GM12878 (cell line): ENCODE measurements around the gene SLC2A2. TPM values are rescaled to one million over a fixed set of nuclear protein-coding genes. Genes with fewer than 3 reads are reported as not detected.

ENCODE experiments used
- ATAC-seq: fragments of 200-7000 bp; cut with Tn5 transposase; 3 replicates; pipeline ENCODE4 v1.9.1; 2020; ENCODE audit warnings: mild to moderate bottlenecking, moderate library complexity
- BruUV-seq: library from RNA; stranded (reverse); fragments of 400-500 nt; replicated peaks from 2 replicates; lab custom pipeline; 2021; lab: Mats Ljungman, UMichigan
- CTCF ChIA-PET: fragments of 300-600 bp; sonication (Branson Sonifier 250); formaldehyde crosslinking; extraction: SDS; loops from one replicate; lab custom pipeline; 2021; ENCODE audit warnings: inconsistent platforms; lab: Yijun Ruan, JAX
- POLR2A ChIA-PET: fragments of 350-600 bp; formaldehyde crosslinking; extraction: SDS; loops from one replicate; lab custom pipeline; 2021; ENCODE audit warnings: inconsistent platforms; lab: Charles Lee
- RAD21 ChIA-PET: fragments of 300-600 bp; sonication (Branson Sonifier 250); formaldehyde crosslinking; loops from one replicate; lab custom pipeline; 2023; ENCODE audit warnings: antibody characterized with exemption; ENCODE audit not compliant: unreplicated experiment; lab: Charles Lee
- SMC1A ChIA-PET: fragments of 300-600 bp; sonication (Branson Sonifier 250); formaldehyde crosslinking; loops from one replicate; lab custom pipeline; 2023; ENCODE audit not compliant: unreplicated experiment, uncharacterized antibody; lab: Charles Lee
- DNase-seq: peaks from one replicate; pipeline ENCODE4 v3.0.0-alpha.2; 2011; ENCODE audit warnings: low read depth, low spot score
- FAIRE-seq: peaks from 3 replicates; lab custom pipeline; 2011; peaks lifted over from hg19 to GRCh38; lab: Jason Lieb, UNC
- H2AFZ ChIP-seq: 2 replicates; pipeline ENCODE4 v1.6.0; 2011; ENCODE audit warnings: low read depth, low read length, control low read depth; ENCODE audit not compliant: control insufficient read depth
- H3K27ac ChIP-seq: 2 replicates; pipeline ENCODE4 v1.5.1; 2011; ENCODE audit warnings: control low read depth; ENCODE audit not compliant: control insufficient read depth, insufficient read depth
- H3K27me3 ChIP-seq, 2 experiments: replicated peaks in 1 of 2; 2 replicates each; pipeline versions ENCODE4 v1.6.0 to v1.6.1; 2011; ENCODE audit warnings: low read length in 1 of 2; ENCODE audit not compliant: control insufficient read depth in 2 of 2, insufficient read depth in 2 of 2
- H3K36me3 ChIP-seq, 2 experiments: 2 replicates each; pipeline ENCODE4 v1.5.1; 2011; ENCODE audit warnings: low read length in 1 of 2; ENCODE audit not compliant: control insufficient read depth in 2 of 2, insufficient read depth in 2 of 2
- H3K4me1 ChIP-seq: 2 replicates; pipeline ENCODE4 v1.6.1; 2011; ENCODE audit warnings: mild to moderate bottlenecking, low read length, moderate library complexity, mixed read lengths; ENCODE audit not compliant: control insufficient read depth, insufficient read depth
- H3K4me2 ChIP-seq: 2 replicates; pipeline ENCODE4 v1.6.0; 2011; ENCODE audit warnings: control low read depth; ENCODE audit not compliant: control insufficient read depth, insufficient read depth
- H3K4me3 ChIP-seq: fragments of 200-600 bp; sonication (generic); 2 replicates; pipeline ENCODE4 v1.5.1; 2016
- H3K79me2 ChIP-seq: 2 replicates; pipeline ENCODE4 v1.6.0; 2011; ENCODE audit warnings: low read length; ENCODE audit not compliant: control insufficient read depth, insufficient read depth
- H3K9ac ChIP-seq: 2 replicates; pipeline ENCODE4 v1.8.0; 2011; ENCODE audit warnings: low read length, control low read depth, mixed read lengths; ENCODE audit not compliant: control insufficient read depth, insufficient read depth
- H3K9me3 ChIP-seq: replicated peaks from 3 replicates; pipeline ENCODE4 v1.5.1; 2011; ENCODE audit warnings: mild to moderate bottlenecking, low read length; ENCODE audit not compliant: control insufficient read depth, insufficient read depth
- H4K20me1 ChIP-seq: 2 replicates; pipeline ENCODE4 v1.6.0; 2011; ENCODE audit not compliant: control insufficient read depth, insufficient read depth
- BACH1 ChIP-seq: fragments of 450-650 bp; IDR thresholded peaks from 2 replicates; pipeline ENCODE4 v1.6.1; 2017; ENCODE audit warnings: mild to moderate bottlenecking, borderline replicate concordance
- BHLHE40 ChIP-seq, 2 experiments: fragments of 450-650 bp in 1 of 2; IDR thresholded peaks; 2 replicates each; pipeline ENCODE4 v1.6.1; 2011 to 2017; ENCODE audit warnings: low read depth in 2 of 2, borderline replicate concordance in 1 of 2, improper control_type of control experiment in 1 of 2, low read length in 1 of 2, mild to moderate bottlenecking in 1 of 2
- CREB1 ChIP-seq: IDR thresholded peaks from 2 replicates; pipeline ENCODE4 v1.6.1; 2012; ENCODE audit warnings: low read depth, mild to moderate bottlenecking, inconsistent platforms
- DPF2 ChIP-seq: fragments of 450-650 bp; IDR thresholded peaks from 2 replicates; pipeline ENCODE4 v1.6.1; 2017; ENCODE audit warnings: mild to moderate bottlenecking
- HCFC1 ChIP-seq: fragments of 150-350 bp; IDR thresholded peaks from 2 replicates; pipeline ENCODE4 v1.6.1; 2014; ENCODE audit warnings: low read length
- HDAC2 ChIP-seq: fragments of 200-600 bp; sonication (generic); IDR thresholded peaks from 2 replicates; pipeline ENCODE4 v1.6.1; 2017
- JUNB ChIP-seq: IDR thresholded peaks from 2 replicates; pipeline ENCODE4 v1.6.1; 2016; ENCODE audit warnings: antibody characterized with exemption, mild to moderate bottlenecking
- JUND ChIP-seq: IDR thresholded peaks from 2 replicates; pipeline ENCODE4 v1.6.1; 2012; ENCODE audit warnings: low read depth, mild to moderate bottlenecking, low read length, improper control_type of control experiment, moderate library complexity
- KAT2A ChIP-seq: conservative IDR thresholded peaks from 2 replicates; pipeline ENCODE4 v1.6.1; 2011; ENCODE audit warnings: low read depth, low read length; ENCODE audit not compliant: control insufficient read depth
- POLR2AphosphoS2 ChIP-seq: IDR thresholded peaks from 2 replicates; pipeline ENCODE4 v1.6.1; 2011; ENCODE audit warnings: low read depth, mild to moderate bottlenecking, low read length, improper control_type of control experiment, moderate library complexity
- RB1 ChIP-seq: fragments of 450-650 bp; formaldehyde crosslinking; IDR thresholded peaks from 2 replicates; pipeline ENCODE4 v1.6.1; 2017; ENCODE audit warnings: mild to moderate bottlenecking, borderline replicate concordance
- RFX5 ChIP-seq: IDR thresholded peaks from 2 replicates; pipeline ENCODE4 v1.6.1; 2011; ENCODE audit warnings: low read depth, low read length, improper control_type of control experiment
- SMAD1 ChIP-seq: fragments of 450-650 bp; IDR thresholded peaks from 2 replicates; pipeline ENCODE4 v1.6.1; 2018; ENCODE audit warnings: mild to moderate bottlenecking, low read depth; ENCODE audit not compliant: partially characterized antibody
- STAT1 ChIP-seq: fragments of 450-650 bp; conservative IDR thresholded peaks from 2 replicates; pipeline ENCODE4 v1.6.1; 2014; ENCODE audit warnings: antibody characterized with exemption, mild to moderate bottlenecking
- TCF12 ChIP-seq: IDR thresholded peaks from 2 replicates; pipeline ENCODE4 v1.6.1; 2011; ENCODE audit warnings: low read depth, mild to moderate bottlenecking, low read length
- ZSCAN29 ChIP-seq: fragments of 450-650 bp; IDR thresholded peaks from 2 replicates; pipeline ENCODE4 v1.6.1; 2017; ENCODE audit warnings: mild to moderate bottlenecking, moderate library complexity
- WGBS: methylation state at CpG from one replicate; pipeline ENCODE4 v1.1.6; 2016; ENCODE audit warnings: low lambda C conversion rate; ENCODE audit not compliant: insufficient replicate concordance, insufficient coverage; ENCODE audit errors: missing lambda C conversion rate; 5-methylcytosine and 5-hydroxymethylcytosine counted together
- in situ Hi-C: fragments of 300-500 bp; cut with MboI; formaldehyde crosslinking; loops from 9 replicates; pipeline ENCODE4 v1.14.3; 2018; ENCODE audit warnings: mixed read lengths
- intact Hi-C: fragments of 100-400 bp; cut with micrococcal nuclease; formaldehyde crosslinking; loops from one replicate; pipeline ENCODE4 v1.14.2; 2022; ENCODE audit not compliant: unreplicated experiment
- polyA plus RNA-seq, 11 experiments: library from polyadenylated mRNA; depleted of rRNA in 4 of 11; unstranded in 6 of 11; stranded (reverse) in 5 of 11; fragments of >200 nt; fragmentation: Nextera tagmentation in 4 of 11; fragmentation: Illumina TruSeq in 1 of 11; extraction: Ambion mirVana in 4 of 11; extraction: Trizol in 1 of 11; gene quantifications; 1 replicate in 1 of 11; 2 replicates in 10 of 11; pipeline versions ENCODE4 v1.2.1 to v1.2.3, GENCODE V29; 2011 to 2016; ENCODE audit warnings: inconsistent platforms in 2 of 11, missing spikeins in 2 of 11, low read depth in 1 of 11
- total RNA-seq, 4 experiments: library from RNA; depleted of rRNA in 3 of 4; stranded (reverse); fragments of >200 nt in 3 of 4; fragmentation: Illumina TruSeq in 1 of 4; extraction: Trizol in 1 of 4; gene quantifications; 2 replicates each; pipeline versions ENCODE4 v1.2.1 to v1.2.3, GENCODE V29; 2013 to 2021
- TF ChIP-seq, protein P1 (sequence below): IDR thresholded peaks from 2 replicates; pipeline ENCODE4 v1.6.1; 2011; ENCODE audit warnings: mild to moderate bottlenecking, low read depth, low read length, moderate library complexity; ENCODE audit not compliant: insufficient replicate concordance
- TF ChIP-seq, protein P2 (sequence below): fragments of 450-650 bp; IDR thresholded peaks from 2 replicates; pipeline ENCODE4 v1.6.1; 2018; ENCODE audit warnings: borderline replicate concordance, mild to moderate bottlenecking; ENCODE audit not compliant: partially characterized antibody

SLC2A2 gene
- total and polyA plus RNA-seq, 10 of the 15 experiments (the other 5 are each of a cell fraction or from before 2014, with no cell fraction given): 0.04 to 0.10 (median 0.04) TPM; not detected in 7

DNA sequence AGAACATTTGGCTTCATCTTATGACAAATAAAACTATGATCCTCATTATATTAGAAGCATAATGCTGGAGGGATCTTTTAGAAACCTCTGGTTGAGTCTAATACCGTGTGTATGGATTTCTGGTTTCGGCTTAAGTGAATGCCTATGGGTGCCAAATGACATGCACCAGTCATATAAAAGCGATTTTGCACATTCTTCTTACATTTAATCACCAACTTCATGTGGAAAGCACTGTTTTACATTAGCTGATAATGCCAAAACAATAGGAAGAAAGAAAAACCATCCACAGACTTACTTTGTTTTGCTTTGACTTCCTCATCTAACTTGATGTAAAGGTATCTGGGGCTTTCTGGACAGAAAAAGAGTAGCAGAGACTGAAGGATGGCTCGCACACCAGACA is 20.9 kb downstream of the SLC2A2 start:
- H3K27me3 ChIP-seq: no peaks in the 10 kb centered on the region
- ATAC-seq (no peak), DNase-seq (no peak), FAIRE-seq (peak; percentile 47)
- no peaks in the 10 kb centered on the region for H3K9me3 ChIP-seq
- H3K4me2 ChIP-seq: no peak overlapping the region
- H3K27ac ChIP-seq: no peak overlapping the region
- no peak overlapping the region for H3K9ac ChIP-seq
- no peaks in the 10 kb centered on the region for H3K36me3 ChIP-seq
- no peaks in the 10 kb centered on the region for H4K20me1 ChIP-seq
- H3K4me3 ChIP-seq: no peak overlapping the region
- no peak for TF ChIP-seq RFX5
- TF ChIP-seq TCF12: no peak
- no peak for TF ChIP-seq HCFC1
- TF ChIP-seq RB1: no peak
- TF ChIP-seq, protein P1, sequence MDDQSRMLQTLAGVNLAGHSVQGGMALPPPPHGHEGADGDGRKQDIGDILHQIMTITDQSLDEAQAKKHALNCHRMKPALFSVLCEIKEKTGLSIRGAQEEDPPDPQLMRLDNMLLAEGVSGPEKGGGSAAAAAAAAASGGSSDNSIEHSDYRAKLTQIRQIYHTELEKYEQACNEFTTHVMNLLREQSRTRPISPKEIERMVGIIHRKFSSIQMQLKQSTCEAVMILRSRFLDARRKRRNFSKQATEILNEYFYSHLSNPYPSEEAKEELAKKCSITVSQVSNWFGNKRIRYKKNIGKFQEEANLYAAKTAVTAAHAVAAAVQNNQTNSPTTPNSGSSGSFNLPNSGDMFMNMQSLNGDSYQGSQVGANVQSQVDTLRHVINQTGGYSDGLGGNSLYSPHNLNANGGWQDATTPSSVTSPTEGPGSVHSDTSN: no peak
- TF ChIP-seq CREB1: no peak
- TF ChIP-seq SMAD1: no peak
- no peak for TF ChIP-seq BACH1
- no peak for TF ChIP-seq DPF2
- no peak for TF ChIP-seq STAT1
- TF ChIP-seq KAT2A: no peak
- TF ChIP-seq JUNB: no peak
- no peak for TF ChIP-seq BHLHE40 (IDR thresholded peaks at IDR 0.05; ENCODE audit: borderline replicate concordance in 1 of 2, low read depth in 2 of 2, low read length in 1 of 2)
- TF ChIP-seq, protein P2, sequence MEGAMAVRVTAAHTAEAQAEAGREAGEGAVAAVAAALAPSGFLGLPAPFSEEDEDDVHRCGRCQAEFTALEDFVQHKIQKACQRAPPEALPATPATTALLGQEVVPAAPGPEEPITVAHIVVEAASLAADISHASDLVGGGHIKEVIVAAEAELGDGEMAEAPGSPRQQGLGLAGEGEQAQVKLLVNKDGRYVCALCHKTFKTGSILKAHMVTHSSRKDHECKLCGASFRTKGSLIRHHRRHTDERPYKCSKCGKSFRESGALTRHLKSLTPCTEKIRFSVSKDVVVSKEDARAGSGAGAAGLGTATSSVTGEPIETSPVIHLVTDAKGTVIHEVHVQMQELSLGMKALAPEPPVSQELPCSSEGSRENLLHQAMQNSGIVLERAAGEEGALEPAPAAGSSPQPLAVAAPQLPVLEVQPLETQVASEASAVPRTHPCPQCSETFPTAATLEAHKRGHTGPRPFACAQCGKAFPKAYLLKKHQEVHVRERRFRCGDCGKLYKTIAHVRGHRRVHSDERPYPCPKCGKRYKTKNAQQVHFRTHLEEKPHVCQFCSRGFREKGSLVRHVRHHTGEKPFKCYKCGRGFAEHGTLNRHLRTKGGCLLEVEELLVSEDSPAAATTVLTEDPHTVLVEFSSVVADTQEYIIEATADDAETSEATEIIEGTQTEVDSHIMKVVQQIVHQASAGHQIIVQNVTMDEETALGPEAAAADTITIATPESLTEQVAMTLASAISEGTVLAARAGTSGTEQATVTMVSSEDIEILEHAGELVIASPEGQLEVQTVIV: no peak
- no peak for TF ChIP-seq ZSCAN29
- no peak for TF ChIP-seq JUND
- no peak for TF ChIP-seq HDAC2
- TF ChIP-seq POLR2AphosphoS2: no peak
- SMC1A ChIA-PET: interaction anchor here (0.6 to 2.5 kb wide), 3 partner anchors 9 to 1074 kb away, joined by 4 to 8 read pairs (median 4); no protein-coding TSS in a partner anchor
- POLR2A ChIA-PET: no interaction called here
- in situ Hi-C loops (no loop called here), intact Hi-C loops (no loop called here)
- WGBS: 31% methylated on average over 4 of the region's 4 CpGs
- no peaks in the 10 kb centered on the region for H3K79me2 ChIP-seq
- RAD21 ChIA-PET: no interaction called here
- CTCF ChIA-PET: interaction anchor here (1.0 to 1.4 kb wide), 2 partner anchors 12 to 31 kb away, joined by 3 to 4 read pairs; no protein-coding TSS in a partner anchor
- no peak overlapping the region for H2AFZ ChIP-seq
- no peaks in the 10 kb centered on the region for H3K4me1 ChIP-seq
- no TSS peak for BruUV-seq
